NCI-H2227 treated with DMSO at 0.1 percent for 48 hours (cell line): ENCODE measurements around the gene KANSL3.
"Not testable (repeated sequence)": the region's sequence is repeated elsewhere in the genome, so short reads cannot be mapped to it uniquely, and the experiment has no call there.

Experiments used
- DNase-seq: peaks from one replicate; lab custom pipeline; 2025; lab: John Stamatoyannopoulos, UW

Gene KANSL3

GRCh38 chr2:96654791-96655190 is 16.7 kb upstream of the KANSL3 start:
- DNase-seq: not testable (repeated sequence)

- DNase-seq: no peak
Observed at GRCh38 chr2:96651793-96652192, 13.7 kb upstream of the KANSL3 start.

DNA sequence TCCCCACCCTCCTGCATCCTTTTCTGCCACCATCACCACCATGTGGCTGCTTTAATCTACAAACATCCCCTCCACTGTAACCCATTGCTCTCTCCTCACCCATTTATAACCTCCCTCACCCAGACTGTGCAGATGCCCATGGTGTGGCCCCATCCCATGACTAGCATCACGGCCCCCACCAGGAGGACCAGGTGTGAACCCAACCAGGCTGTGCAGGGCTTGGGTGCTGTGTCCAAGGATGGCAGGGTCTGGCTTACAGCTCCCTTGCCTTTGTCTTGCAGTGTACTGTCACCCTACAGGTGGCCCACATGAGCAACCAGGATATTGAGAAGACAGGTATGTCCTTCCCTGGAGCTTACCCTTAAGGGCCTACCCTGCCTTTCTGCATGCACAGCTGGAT is 11.2 kb upstream of the KANSL3 start:
- DNase-seq: no peak

GRCh38 chr2:96648306-96648930 is 10.3 kb upstream of the KANSL3 start:
- DNase-seq: no peak

DNA sequence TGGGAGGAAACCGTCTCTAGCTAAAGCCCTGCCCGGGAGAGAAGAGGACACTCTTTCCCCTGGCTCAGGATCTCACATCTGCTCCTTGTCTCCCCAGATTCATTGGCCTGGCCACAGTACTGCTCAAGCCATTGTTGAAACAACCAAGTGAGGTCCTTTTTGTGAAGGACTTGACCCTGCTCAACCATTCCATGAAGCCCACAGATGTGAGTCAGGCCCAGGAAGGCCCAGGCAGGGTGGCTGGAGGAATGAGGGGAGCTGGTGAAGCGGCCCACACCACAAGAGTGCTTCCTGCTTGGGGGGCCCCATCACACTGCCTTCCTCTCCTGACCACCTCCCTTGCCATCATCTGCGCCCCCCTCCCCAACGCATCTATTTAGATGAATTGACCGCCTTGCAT is 9.6 kb upstream of the KANSL3 start:
- no peak for DNase-seq

GRCh38 chr2:96642564-96643360 is 4.7 kb upstream of the KANSL3 start, which contains the start of gene FER1L5:
TSS of gene FER1L5 (plus strand) at chr2:96642764. CDS start at chr2:96642837, 73 bp downstream.
- peak; percentile 74 for DNase-seq

- DNase-seq: peak; percentile 71
Observed at GRCh38 chr2:96637385-96638143, 548 bp downstream of the KANSL3 start.

GRCh38 chr2:96636551-96637171 is 1.5 kb downstream of the KANSL3 start:
- DNase-seq: no peak

- DNase-seq: no peak
Observed at GRCh38 chr2:96633641-96634040, 4.5 kb downstream of the KANSL3 start.

GRCh38 chr2:96631804-96632435 is 6.2 kb downstream of the KANSL3 start:
- DNase-seq: no peak

DNA sequence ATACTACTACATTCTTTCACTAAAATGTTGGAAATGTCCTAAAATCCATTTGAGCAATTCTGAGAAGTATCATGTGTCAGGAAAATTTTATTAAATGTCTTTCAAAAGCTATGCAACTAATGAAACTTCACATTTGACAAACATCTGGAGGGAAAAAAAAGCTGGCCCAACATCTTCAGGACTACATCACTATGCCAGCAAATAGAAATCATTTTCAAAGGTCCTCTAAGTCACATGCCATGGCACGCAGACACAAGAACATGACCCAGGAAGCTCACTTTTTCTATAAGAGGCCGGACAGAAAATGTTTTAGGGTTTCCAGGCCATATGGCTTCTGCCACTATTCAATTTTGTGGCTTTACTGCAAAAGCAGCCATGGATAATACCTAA is 11.6 kb downstream of the KANSL3 start:
- DNase-seq: no peak

GRCh38 chr2:96625571-96626552 is 12.2 kb downstream of the KANSL3 start:
- DNase-seq: no peak

GRCh38 chr2:96623116-96623515 is 15.0 kb downstream of the KANSL3 start:
- no peak for DNase-seq

DNA sequence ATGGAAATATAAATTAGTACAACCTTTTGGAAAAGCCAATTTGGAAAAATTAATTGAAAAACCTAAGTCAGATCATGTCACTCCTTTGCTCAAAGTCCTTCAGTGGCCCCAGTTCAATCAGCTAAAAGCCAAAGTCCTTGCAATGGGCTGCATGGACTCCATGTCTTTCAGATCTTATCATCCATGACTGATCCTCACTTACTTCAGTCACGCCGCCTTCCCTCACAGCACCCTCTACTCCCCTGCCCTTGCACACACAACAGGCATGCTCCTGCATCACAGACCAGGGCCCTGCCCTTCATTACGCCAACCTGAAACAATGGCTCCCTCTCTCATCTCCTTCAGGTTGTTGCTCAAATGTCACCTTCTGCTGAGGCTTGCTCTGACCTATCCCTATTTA is 15.6 kb downstream of the KANSL3 start:
- no peak for DNase-seq

- DNase-seq: no peak
Observed at GRCh38 chr2:96618596-96619283, 19.4 kb downstream of the KANSL3 start.

GRCh38 chr2:96617012-96617411 is 21.1 kb downstream of the KANSL3 start:
- no peak for DNase-seq

- DNase-seq: no peak
Observed at GRCh38 chr2:96616535-96616934, 21.6 kb downstream of the KANSL3 start.

GRCh38 chr2:96616128-96616527 is 22.0 kb downstream of the KANSL3 start:
- DNase-seq: no peak

DNA sequence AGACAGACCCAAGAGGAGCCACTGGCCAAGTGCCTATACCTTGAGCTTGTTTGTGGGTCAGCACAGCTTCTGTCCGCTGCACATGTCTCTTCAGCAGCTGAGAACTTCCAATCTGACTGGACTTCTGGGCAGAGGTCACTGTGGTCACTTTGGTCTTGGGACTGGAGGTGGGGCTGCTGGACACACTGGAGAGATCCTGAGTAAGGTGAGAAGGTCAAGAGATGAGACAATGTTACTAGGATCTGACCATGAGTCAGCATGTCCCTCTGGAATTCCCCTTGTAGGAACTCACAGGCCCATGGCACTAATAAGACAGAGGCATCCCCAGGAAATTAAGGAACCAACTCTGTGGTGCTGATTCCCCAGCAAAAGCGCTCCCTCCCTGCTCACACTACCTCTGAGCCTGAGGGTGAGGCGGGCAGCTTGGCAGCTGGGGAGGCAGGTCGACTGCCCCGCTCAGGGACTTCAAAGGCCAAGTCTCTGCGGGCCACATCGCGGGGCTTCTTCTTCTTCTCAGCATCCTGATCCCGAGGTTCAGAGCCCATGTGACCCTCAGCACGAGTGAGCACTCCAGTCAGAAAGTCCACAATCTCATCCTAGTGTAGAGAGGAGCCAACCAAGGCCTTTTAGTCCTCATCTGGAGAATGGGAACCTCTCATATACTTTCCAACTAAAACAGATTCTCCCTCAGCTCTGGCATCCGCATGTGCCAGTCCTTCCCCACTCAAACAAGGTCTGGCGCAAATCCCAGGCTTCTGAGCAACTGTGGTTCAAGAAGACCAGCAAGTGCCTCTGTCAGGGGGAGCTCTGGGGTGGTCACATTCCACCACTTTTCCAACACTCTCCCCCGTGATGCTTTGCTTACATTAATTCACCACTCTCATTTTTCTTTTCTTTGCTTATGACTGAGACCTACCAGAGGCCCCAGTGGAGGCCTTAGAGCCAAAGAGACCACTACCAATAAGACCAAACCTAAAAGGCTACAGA is 29.4 kb downstream of the KANSL3 start:
- no peak for DNase-seq
